Measurements from ENCODE around the gene USP38.
A peak's percentile ranks its signal among the peaks of the same experiment; 100 is the strongest.

Gene USP38

DNA sequence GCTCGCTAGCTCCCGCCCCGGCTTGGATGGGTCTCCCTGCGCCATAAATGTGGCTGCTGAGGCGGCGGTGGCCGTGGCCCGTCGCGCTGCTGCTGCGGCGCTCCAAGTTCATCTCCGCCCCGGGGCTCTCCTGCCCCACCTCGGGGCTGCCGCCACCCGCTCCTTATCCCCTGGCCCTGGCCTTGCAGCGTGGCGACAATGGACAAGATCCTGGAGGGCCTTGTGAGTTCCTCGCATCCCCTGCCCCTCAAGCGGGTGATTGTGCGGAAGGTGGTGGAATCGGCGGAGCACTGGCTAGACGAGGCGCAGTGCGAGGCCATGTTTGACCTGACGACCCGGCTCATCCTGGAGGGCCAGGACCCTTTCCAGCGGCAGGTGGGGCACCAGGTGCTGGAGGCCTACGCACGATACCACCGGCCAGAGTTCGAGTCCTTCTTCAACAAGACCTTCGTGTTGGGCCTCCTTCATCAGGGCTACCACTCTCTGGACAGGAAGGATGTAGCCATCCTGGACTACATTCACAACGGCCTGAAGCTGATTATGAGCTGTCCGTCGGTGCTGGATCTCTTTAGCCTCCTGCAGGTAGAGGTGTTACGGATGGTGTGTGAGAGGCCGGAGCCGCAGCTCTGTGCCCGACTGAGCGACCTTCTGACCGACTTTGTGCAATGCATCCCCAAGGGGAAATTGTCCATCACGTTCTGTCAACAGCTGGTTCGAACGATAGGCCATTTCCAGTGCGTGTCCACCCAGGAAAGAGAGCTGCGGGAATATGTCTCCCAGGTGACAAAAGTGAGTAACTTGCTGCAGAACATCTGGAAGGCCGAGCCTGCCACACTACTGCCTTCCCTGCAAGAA is 763 bp downstream of the USP38 start:
- Histone ChIP-seq H3K9me2 (replicated peaks; ENCODE audit: control insufficient read depth, low read length) (no peaks in the 10 kb centered on the region), H3K9me3 (ENCODE audit: control insufficient read depth, insufficient read depth, low read length) (no peaks in the 10 kb centered on the region), H3K27ac (ENCODE audit: low read depth, low read length) (peak overlapping the region; percentile 92), H3K4me2 (ENCODE audit: low read length) (peak overlapping the region; percentile 80), H4K20me1 (ENCODE audit: control insufficient read depth, insufficient read depth, low read depth, low read length) (peaks cover 23% of the 10 kb centered on the region), H3K79me2 (ENCODE audit: control insufficient read depth, low read length) (peaks cover 80% of the 10 kb centered on the region), H3K4me3 (ENCODE audit: low read length) (peak overlapping the region; percentile 87), H3K4me1 (ENCODE audit: control insufficient read depth, low read length) (peaks cover 43% of the 10 kb centered on the region), H3K36me3 (ENCODE audit: control insufficient read depth, low read length) (peaks cover 61% of the 10 kb centered on the region), H3F3A (ENCODE audit: control insufficient read depth, insufficient read depth) (peaks cover 17% of the 10 kb centered on the region; the same call in 1 of the 2 replicates), H3K27me3 (ENCODE audit: control insufficient read depth, low read length) (no peaks in the 10 kb centered on the region)
- TF ChIP-seq, protein P1, sequence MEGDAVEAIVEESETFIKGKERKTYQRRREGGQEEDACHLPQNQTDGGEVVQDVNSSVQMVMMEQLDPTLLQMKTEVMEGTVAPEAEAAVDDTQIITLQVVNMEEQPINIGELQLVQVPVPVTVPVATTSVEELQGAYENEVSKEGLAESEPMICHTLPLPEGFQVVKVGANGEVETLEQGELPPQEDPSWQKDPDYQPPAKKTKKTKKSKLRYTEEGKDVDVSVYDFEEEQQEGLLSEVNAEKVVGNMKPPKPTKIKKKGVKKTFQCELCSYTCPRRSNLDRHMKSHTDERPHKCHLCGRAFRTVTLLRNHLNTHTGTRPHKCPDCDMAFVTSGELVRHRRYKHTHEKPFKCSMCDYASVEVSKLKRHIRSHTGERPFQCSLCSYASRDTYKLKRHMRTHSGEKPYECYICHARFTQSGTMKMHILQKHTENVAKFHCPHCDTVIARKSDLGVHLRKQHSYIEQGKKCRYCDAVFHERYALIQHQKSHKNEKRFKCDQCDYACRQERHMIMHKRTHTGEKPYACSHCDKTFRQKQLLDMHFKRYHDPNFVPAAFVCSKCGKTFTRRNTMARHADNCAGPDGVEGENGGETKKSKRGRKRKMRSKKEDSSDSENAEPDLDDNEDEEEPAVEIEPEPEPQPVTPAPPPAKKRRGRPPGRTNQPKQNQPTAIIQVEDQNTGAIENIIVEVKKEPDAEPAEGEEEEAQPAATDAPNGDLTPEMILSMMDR (IDR thresholded peaks at IDR 0.05; ENCODE audit: low read depth, low read length, poor library complexity, severe bottlenecking): peak; percentile 19
- no peak for TF ChIP-seq EZH2phosphoT487 (IDR thresholded peaks at IDR 0.05; ENCODE audit: borderline replicate concordance, low read length)

DNA sequence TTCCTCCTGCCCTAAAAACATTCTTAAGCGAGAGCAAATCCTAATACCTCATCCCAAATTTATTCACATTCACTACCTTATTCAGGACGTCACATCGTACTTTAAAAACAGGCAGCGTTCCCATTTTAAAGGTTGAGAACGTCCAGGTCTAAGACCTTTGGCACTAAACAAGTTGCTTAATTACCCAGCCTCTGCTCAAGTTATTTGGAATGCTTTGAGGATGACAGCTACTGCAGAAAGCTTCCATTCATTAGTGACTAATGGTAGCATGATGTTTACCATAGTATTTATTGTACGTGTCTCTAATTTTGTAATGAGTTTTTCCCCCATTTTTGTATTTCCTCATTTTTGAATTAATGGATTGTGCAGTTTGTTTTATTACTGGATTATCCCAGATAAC is 1.5 kb downstream of the USP38 start:
- TF ChIP-seq, protein P1 (IDR thresholded peaks at IDR 0.05; ENCODE audit: low read depth, low read length, poor library complexity, severe bottlenecking): no peak
- no peak for TF ChIP-seq EZH2phosphoT487 (IDR thresholded peaks at IDR 0.05; ENCODE audit: borderline replicate concordance, low read length)
- no peaks in the 10 kb centered on the region for H3K9me2 ChIP-seq (replicated peaks; ENCODE audit: control insufficient read depth, low read length)
- no peaks in the 10 kb centered on the region for H3K9me3 ChIP-seq (ENCODE audit: control insufficient read depth, insufficient read depth, low read length)
- peak overlapping the region; percentile 87 for H3K4me3 ChIP-seq (ENCODE audit: low read length)
- H3K36me3 ChIP-seq (ENCODE audit: control insufficient read depth, low read length): peaks cover 68% of the 10 kb centered on the region
- peaks cover 87% of the 10 kb centered on the region for H3K79me2 ChIP-seq (ENCODE audit: control insufficient read depth, low read length)
- peaks cover 17% of the 10 kb centered on the region; the same call in 1 of the 2 replicates for H3F3A ChIP-seq (ENCODE audit: control insufficient read depth, insufficient read depth)
- no peak overlapping the region for H3K27ac ChIP-seq (ENCODE audit: low read depth, low read length)
- no peaks in the 10 kb centered on the region for H3K27me3 ChIP-seq (ENCODE audit: control insufficient read depth, low read length)
- H4K20me1 ChIP-seq (ENCODE audit: control insufficient read depth, insufficient read depth, low read depth, low read length): peaks cover 23% of the 10 kb centered on the region
- H3K4me2 ChIP-seq (ENCODE audit: low read length): peak overlapping the region; percentile 80
- peaks cover 44% of the 10 kb centered on the region for H3K4me1 ChIP-seq (ENCODE audit: control insufficient read depth, low read length)

DNA sequence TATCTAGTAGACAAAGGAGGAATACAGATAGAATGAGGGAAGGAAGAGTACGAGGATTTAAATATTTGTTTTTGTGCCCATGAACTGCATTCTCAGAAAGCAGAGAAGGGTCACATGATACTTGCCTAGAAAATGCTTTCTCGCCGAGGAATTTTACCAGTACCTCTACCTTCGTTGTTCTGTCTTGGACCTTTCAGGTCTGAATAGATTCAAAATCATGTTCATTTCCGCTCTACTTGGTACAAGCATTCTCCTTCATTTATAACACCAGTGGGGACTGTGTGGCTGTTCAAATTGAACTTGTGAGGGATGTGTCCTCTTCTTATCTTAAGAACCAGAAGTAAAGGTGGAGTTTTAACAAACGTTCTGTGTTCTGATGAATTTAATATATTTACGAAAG is 1.9 kb downstream of the USP38 start:
- Histone ChIP-seq H3K27ac (ENCODE audit: low read depth, low read length) (no peak overlapping the region), H3K9me2 (replicated peaks; ENCODE audit: control insufficient read depth, low read length) (no peaks in the 10 kb centered on the region), H3K9me3 (ENCODE audit: control insufficient read depth, insufficient read depth, low read length) (no peaks in the 10 kb centered on the region), H3K36me3 (ENCODE audit: control insufficient read depth, low read length) (peaks cover 71% of the 10 kb centered on the region), H3K4me2 (ENCODE audit: low read length) (peak overlapping the region; percentile 80), H4K20me1 (ENCODE audit: control insufficient read depth, insufficient read depth, low read depth, low read length) (peaks cover 23% of the 10 kb centered on the region), H3K27me3 (ENCODE audit: control insufficient read depth, low read length) (no peaks in the 10 kb centered on the region), H3K4me1 (ENCODE audit: control insufficient read depth, low read length) (peaks cover 44% of the 10 kb centered on the region), H3K4me3 (ENCODE audit: low read length) (peak overlapping the region; percentile 87), H3K79me2 (ENCODE audit: control insufficient read depth, low read length) (peaks cover 91% of the 10 kb centered on the region), H3F3A (ENCODE audit: control insufficient read depth, insufficient read depth) (peaks cover 17% of the 10 kb centered on the region; the same call in 1 of the 2 replicates)
- TF ChIP-seq, protein P1 (IDR thresholded peaks at IDR 0.05; ENCODE audit: low read depth, low read length, poor library complexity, severe bottlenecking): no peak
- no peak for TF ChIP-seq EZH2phosphoT487 (IDR thresholded peaks at IDR 0.05; ENCODE audit: borderline replicate concordance, low read length)

Data from DOHH2 (cell line).